HG02571 (cell line): ENCODE results near the gene AUTS2.

Source experiments
- ATAC-seq: cut with Tn5 transposase; IDR thresholded peaks from one replicate; pipeline ENCODE4 v1.9.1; 2021; ENCODE audit warnings: mild to moderate bottlenecking, moderate library complexity; ENCODE audit not compliant: unreplicated experiment

Gene AUTS2

GRCh38 chr7:70460562-70460961, 862.3 kb downstream of the AUTS2 start:
- ATAC-seq = no peak

- no peak for ATAC-seq
Measured at GRCh38 chr7:70463352-70463938, 865.2 kb downstream of the AUTS2 start.

GRCh38 chr7:70466725-70467364, 868.6 kb downstream of the AUTS2 start:
- no peak for ATAC-seq

GRCh38 chr7:70470746-70471145, 872.5 kb downstream of the AUTS2 start:
- no peak for ATAC-seq

DNA sequence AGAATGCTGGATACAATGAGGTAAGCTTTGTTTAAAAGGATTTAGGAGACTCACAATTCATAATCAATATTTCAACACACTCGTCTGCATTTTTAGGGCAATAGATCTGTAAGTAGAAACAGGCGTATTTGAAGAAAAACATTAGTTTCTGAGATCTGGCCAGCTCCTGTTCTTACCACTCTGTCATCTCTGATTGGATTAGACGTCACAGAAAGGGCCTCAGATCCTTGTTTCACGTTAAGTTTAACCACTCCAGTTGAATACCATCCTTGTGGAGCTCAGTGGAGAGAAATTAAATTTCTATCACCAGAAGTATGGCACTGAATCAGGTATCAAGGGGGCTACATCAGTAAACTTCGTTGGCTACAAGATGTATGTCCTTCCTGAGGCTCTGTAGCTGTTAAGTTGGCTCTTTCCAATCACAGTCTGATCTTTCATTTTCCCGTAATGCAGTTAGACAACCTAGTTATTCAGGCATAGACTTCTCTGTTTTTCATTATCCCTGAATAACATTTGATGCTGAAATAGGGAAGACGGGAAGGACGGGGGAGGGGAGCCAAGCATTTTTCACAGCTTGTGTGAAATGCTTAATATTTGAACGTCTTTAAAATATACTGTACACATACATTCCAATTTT, 874.4 kb downstream of the AUTS2 start:
- no peak for ATAC-seq

GRCh38 chr7:70474639-70475234, 876.5 kb downstream of the AUTS2 start:
- ATAC-seq = no peak

GRCh38 chr7:70477036-70478010, 879.0 kb downstream of the AUTS2 start:
- ATAC-seq = no peak

- ATAC-seq = no peak
Measured at GRCh38 chr7:70479153-70480021, 881.1 kb downstream of the AUTS2 start.

DNA sequence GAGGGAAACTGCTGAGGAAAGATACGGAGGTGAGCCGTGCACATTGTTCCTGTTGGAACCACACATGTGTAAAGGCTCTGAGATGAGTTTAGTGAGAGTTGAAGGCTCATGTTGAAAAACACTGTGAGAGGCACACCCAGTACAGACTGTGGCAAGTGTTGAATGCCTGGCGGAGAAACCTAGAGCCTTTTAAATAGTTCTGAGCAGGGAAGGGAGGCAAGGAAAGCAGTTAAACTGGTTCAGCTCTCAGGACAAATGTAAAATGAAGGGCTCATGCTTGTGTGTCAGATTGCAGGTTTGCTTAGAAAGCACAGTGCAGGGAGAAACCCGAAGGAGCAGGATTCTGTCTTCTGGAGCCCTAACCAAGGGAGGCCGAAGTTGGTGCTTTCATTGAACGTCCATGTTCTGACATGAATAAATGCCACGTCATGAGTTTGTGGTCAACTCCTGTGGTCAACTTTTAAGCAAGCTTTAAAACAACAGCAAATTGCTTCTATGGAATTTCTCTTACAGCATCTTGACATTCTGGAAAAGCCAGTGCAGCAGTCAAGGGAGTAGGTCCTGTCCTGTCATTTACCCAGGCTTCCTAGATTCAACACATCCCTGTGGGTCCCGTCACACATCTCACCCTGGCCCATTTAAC, 882.8 kb downstream of the AUTS2 start:
- ATAC-seq = no peak

- ATAC-seq = no peak
Measured at GRCh38 chr7:70481570-70482123, 883.4 kb downstream of the AUTS2 start.

DNA sequence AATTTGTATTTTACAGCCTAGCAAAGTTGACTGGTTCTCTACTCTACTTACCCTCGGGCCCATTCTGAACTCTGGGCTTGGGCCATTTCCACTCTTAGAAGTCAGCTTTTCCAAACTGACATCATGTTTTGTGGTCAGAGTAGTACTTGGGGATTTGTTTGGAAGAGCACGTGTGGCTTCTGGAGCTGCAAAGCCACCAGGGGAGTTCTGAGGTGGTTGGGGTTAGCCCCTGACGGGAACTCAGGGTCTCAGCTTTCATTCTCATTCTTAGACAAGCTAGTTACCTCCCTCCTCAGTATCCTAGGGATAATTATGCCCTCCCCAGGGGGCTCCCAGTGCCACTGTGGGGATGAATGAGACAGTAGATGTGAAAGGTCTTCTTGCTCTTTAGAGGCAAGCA, 886.0 kb downstream of the AUTS2 start:
- no peak for ATAC-seq

DNA sequence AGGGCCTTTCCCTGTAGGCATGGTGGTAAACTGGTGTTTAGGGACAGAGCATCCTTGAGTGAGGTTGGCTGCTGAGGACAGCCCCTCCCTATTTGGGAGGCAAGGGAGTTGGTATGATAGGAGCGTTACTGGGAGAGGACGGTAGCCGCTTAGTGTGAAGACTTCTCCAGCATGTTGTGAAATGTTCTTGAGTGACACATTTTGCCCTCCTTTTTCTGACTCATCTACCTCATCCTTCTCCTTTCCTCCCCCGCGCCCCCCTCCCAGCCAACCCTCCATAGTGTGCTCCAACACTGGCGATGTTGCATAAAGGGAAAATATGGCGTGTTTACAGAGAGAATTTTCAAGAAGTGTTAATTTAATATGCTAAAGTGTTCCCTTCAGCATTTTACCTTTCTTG, 888.7 kb downstream of the AUTS2 start:
- ATAC-seq = no peak

DNA sequence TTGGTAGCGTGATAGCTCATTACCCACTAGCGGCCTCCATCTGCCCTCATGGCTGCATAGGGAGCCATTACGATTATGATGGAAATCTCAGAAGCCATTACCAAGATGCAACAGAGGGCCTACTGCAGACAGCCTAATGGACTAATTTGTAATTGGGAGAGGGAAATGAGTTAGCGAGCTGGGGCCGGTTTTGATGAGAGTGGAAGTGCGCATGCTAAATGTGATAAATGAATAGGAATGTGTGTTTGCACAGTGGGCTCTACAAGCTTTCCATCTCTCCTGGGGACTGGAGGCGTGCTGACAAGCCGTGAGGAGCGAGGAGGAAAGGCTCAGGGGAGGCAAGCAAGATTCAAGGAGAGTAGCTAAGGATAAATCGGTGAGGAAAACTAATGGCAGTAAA, 889.2 kb downstream of the AUTS2 start:
- no peak for ATAC-seq

- no peak for ATAC-seq
Measured at GRCh38 chr7:70487886-70488285, 889.6 kb downstream of the AUTS2 start.

GRCh38 chr7:70489813-70490212, 891.5 kb downstream of the AUTS2 start:
- no peak for ATAC-seq

DNA sequence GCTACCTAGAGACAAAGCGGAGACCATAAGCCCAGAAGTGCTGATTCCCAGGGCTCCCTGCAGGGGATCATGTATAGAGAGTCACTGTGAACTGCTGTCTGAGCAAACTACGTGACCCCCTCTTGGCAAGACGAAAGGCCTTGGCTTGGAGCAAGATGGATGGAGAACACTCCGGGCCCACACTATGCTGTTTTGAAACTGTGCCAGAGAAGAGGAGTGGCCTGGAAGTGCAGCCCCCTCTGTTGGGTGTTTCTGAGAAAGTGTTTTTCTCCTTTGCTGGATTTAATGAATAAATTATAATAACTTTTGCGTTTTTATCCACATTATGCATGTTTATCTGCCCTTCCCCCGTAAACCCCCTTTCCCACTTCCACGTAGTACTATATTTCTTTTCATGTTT, 894.4 kb downstream of the AUTS2 start:
- ATAC-seq = no peak

GRCh38 chr7:70494225-70495032, 896.2 kb downstream of the AUTS2 start:
- ATAC-seq = no peak

DNA sequence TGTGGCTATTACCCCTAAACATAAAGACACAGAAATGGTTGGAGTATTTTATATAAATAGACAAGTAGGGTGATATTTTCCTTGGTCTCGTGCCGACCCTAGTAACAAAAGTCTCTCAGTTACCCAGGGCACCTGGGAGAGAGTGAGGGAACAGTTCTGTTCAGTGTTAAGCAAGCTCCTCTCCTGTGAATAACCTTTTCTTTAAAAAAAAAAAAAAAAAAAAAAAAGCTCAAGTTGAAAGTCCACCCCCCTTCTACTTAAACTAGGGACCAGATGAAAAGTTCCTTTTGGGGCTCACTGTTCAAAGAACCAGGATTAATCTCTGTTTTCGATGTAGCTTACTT, 896.7 kb downstream of the AUTS2 start:
- ATAC-seq = no peak
